GM18861 (cell line): Measurements from ENCODE around the gene GRIK4.

Experiments
- ATAC-seq: cut with Tn5 transposase; IDR thresholded peaks from one replicate; pipeline ENCODE4 v1.9.1; 2021; ENCODE audit not compliant: unreplicated experiment

GRIK4 gene

GRCh38 chr11:120819437-120820365 is 308.2 kb downstream of the GRIK4 start:
- no peak for ATAC-seq

- ATAC-seq: no peak
These were observed 311.6 kb downstream of the GRIK4 start for GRCh38 chr11:120823159-120823558.

GRCh38 chr11:120824242-120824641 is 312.7 kb downstream of the GRIK4 start:
- no peak for ATAC-seq

GRCh38 chr11:120827198-120827597 is 315.6 kb downstream of the GRIK4 start:
- ATAC-seq: no peak

- no peak for ATAC-seq
These were observed 316.3 kb downstream of the GRIK4 start for GRCh38 chr11:120827820-120828219.

- ATAC-seq: no peak
These were observed 317.3 kb downstream of the GRIK4 start for GRCh38 chr11:120828847-120829246.

GRCh38 chr11:120830085-120830620 is 318.6 kb downstream of the GRIK4 start:
- no peak for ATAC-seq

GRCh38 chr11:120832481-120833238 is 321.1 kb downstream of the GRIK4 start:
- no peak for ATAC-seq

- no peak for ATAC-seq
These were observed 323.2 kb downstream of the GRIK4 start for GRCh38 chr11:120834686-120835210.

- peak; percentile 96 for ATAC-seq
These were observed 324.2 kb downstream of the GRIK4 start for GRCh38 chr11:120835601-120836228.

- ATAC-seq: no peak
These were observed 326.1 kb downstream of the GRIK4 start for GRCh38 chr11:120837696-120838095.

GRCh38 chr11:120839201-120839600 is 327.7 kb downstream of the GRIK4 start:
- no peak for ATAC-seq

GRCh38 chr11:120839846-120840402 is 328.4 kb downstream of the GRIK4 start:
- no peak for ATAC-seq

GRCh38 chr11:120840661-120841060 is 329.1 kb downstream of the GRIK4 start:
- ATAC-seq: no peak

GRCh38 chr11:120841074-120841473 is 329.5 kb downstream of the GRIK4 start:
- no peak for ATAC-seq

GRCh38 chr11:120842195-120842594 is 330.6 kb downstream of the GRIK4 start:
- no peak for ATAC-seq

- no peak for ATAC-seq
These were observed 341.9 kb downstream of the GRIK4 start for GRCh38 chr11:120853435-120853834.

- ATAC-seq: no peak
These were observed 343.4 kb downstream of the GRIK4 start for GRCh38 chr11:120854988-120855387.

GRCh38 chr11:120857508-120857907 is 346.0 kb downstream of the GRIK4 start:
- no peak for ATAC-seq

- ATAC-seq: no peak
These were observed 347.2 kb downstream of the GRIK4 start for GRCh38 chr11:120858740-120859139.
